Measurements from ENCODE around the gene ZC3HAV1.
A peak's percentile ranks its signal among the peaks of the same experiment; 100 is the strongest.

The ZC3HAV1 gene

GRCh38 chr7:139023076-139023475 lies 86.4 kb downstream of the ZC3HAV1 start:
- TF ChIP-seq GATA1 (IDR thresholded peaks at IDR 0.05; ENCODE audit: low read depth, low read length) (no peak), POLR2A (IDR thresholded peaks at IDR 0.05; ENCODE audit: low read length) (no peak)
- DNase-seq = no peak

GRCh38 chr7:139022286-139022685 lies 87.2 kb downstream of the ZC3HAV1 start:
- DNase-seq = no peak
- TF ChIP-seq POLR2A (IDR thresholded peaks at IDR 0.05; ENCODE audit: low read length) = no peak
- TF ChIP-seq GATA1 (IDR thresholded peaks at IDR 0.05; ENCODE audit: low read depth, low read length) = no peak

GRCh38 chr7:139018910-139019309 lies 90.6 kb downstream of the ZC3HAV1 start:
- DNase-seq = no peak
- no peak for TF ChIP-seq POLR2A (IDR thresholded peaks at IDR 0.05; ENCODE audit: low read length)

GRCh38 chr7:139016931-139017511 lies 92.5 kb downstream of the ZC3HAV1 start:
- TF ChIP-seq GATA1 (IDR thresholded peaks at IDR 0.05; ENCODE audit: low read depth, low read length) (no peak), POLR2A (IDR thresholded peaks at IDR 0.05; ENCODE audit: low read length) (no peak)
- peak; percentile 75 to 83 for DNase-seq

- TF ChIP-seq GATA1 (IDR thresholded peaks at IDR 0.05; ENCODE audit: low read depth, low read length) = no peak
- no peak for TF ChIP-seq POLR2A (IDR thresholded peaks at IDR 0.05; ENCODE audit: low read length)
- no peak for DNase-seq
These were observed 98.1 kb downstream of the ZC3HAV1 start for GRCh38 chr7:139011373-139011772.

GRCh38 chr7:139004321-139005090 lies 105.0 kb downstream of the ZC3HAV1 start:
- DNase-seq = no peak

GRCh38 chr7:138999414-138999813 lies 110.1 kb downstream of the ZC3HAV1 start:
- DNase-seq = no peak
- TF ChIP-seq POLR2A (IDR thresholded peaks at IDR 0.05; ENCODE audit: low read length) (no peak), GATA1 (IDR thresholded peaks at IDR 0.05; ENCODE audit: low read depth, low read length) (no peak)

More at GRCh38 chr7:139004321-139005090, 105.0 kb downstream of the ZC3HAV1 start:
- TF ChIP-seq POLR2A (IDR thresholded peaks at IDR 0.05; ENCODE audit: low read length) = no peak
- no peak for TF ChIP-seq GATA1 (IDR thresholded peaks at IDR 0.05; ENCODE audit: low read depth, low read length)
